CD4-positive, alpha-beta T cell (primary cell): ENCODE results near the gene ACSL5. TPM values are rescaled to one million over a fixed set of nuclear protein-coding genes. Genes with fewer than 3 reads are reported as not detected.

Experiments
- ATAC-seq: fragments of 200-7000 bp; cut with Tn5 transposase; one replicate; pipeline ENCODE4 v1.10.0; 2022; ENCODE audit warnings: mild to moderate bottlenecking; ENCODE audit not compliant: poor library complexity
- CTCF ChIA-PET: fragments of 350-600 bp; sonication (Branson Sonifier 250); formaldehyde crosslinking; loops from one replicate; lab custom pipeline; 2021; ENCODE audit warnings: antibody characterized with exemption, inconsistent platforms; lab: Charles Lee
- POLR2A ChIA-PET: fragments of 350-600 bp; sonication (Branson Sonifier 250); formaldehyde crosslinking; loops from one replicate; lab custom pipeline; 2021; ENCODE audit warnings: antibody characterized with exemption, inconsistent platforms; lab: Charles Lee
- DNase-seq, 14 experiments: peaks; one replicate each; pipeline ENCODE4 v3.0.0-alpha.2; 2013 to 2020; ENCODE audit warnings: mixed read lengths in 2 of 14
- H3K27ac ChIP-seq, 2 donors: one replicate each; pipeline versions ENCODE4 v1.5.1 to v1.7.0; 2013; ENCODE audit warnings: low read length in 2 of 2, low read depth in 1 of 2, mild to moderate bottlenecking in 1 of 2
- H3K27me3 ChIP-seq, 2 experiments: 1 replicate in 1 of 2; 2 replicates in 1 of 2; pipeline versions ENCODE4 v1.6.1 to v1.7.0; 2013; ENCODE audit warnings: low read length in 2 of 2, control low read depth in 1 of 2, mild to moderate bottlenecking in 1 of 2, moderate library complexity in 1 of 2; ENCODE audit not compliant: insufficient read depth in 2 of 2, control insufficient read depth in 1 of 2
- H3K36me3 ChIP-seq: one replicate; pipeline ENCODE4 v1.6.1; 2013; ENCODE audit warnings: low read length, control low read depth; ENCODE audit not compliant: insufficient read depth
- H3K4me1 ChIP-seq: one replicate; pipeline ENCODE4 v1.6.1; 2013; ENCODE audit warnings: low read length, control low read depth; ENCODE audit not compliant: insufficient read depth
- H3K4me3 ChIP-seq: one replicate; pipeline ENCODE4 v1.5.1; 2013; ENCODE audit warnings: mild to moderate bottlenecking, low read length, moderate library complexity
- H3K9me3 ChIP-seq, 2 experiments: 1 replicate in 1 of 2; 2 replicates in 1 of 2; pipeline versions ENCODE4 v1.6.1 to v1.7.0; 2013; ENCODE audit warnings: low read length in 2 of 2, mild to moderate bottlenecking in 2 of 2, control low read depth in 1 of 2, moderate library complexity in 1 of 2; ENCODE audit not compliant: control insufficient read depth in 1 of 2, insufficient read depth in 1 of 2
- H3K27ac Mint-ChIP-seq: one replicate; pipeline ENCODE4 v1.8.0; 2020; ENCODE audit warnings: mixed read lengths
- H3K27me3 Mint-ChIP-seq: one replicate; pipeline ENCODE4 v1.8.0; 2021; ENCODE audit warnings: mixed read lengths
- H3K36me3 Mint-ChIP-seq: one replicate; pipeline ENCODE4 v1.8.0; 2021; ENCODE audit warnings: low read depth, mixed read lengths
- H3K4me1 Mint-ChIP-seq: one replicate; pipeline ENCODE4 v1.8.0; 2021; ENCODE audit warnings: low read depth, mixed read lengths
- H3K4me3 Mint-ChIP-seq: one replicate; pipeline ENCODE4 v1.8.0; 2020; ENCODE audit warnings: mild to moderate bottlenecking, mixed read lengths
- H3K9me3 Mint-ChIP-seq: one replicate; pipeline ENCODE4 v1.8.0; 2020; ENCODE audit warnings: mixed read lengths
- intact Hi-C, 2 experiments: fragments of 100-400 bp; cut with DNase I in 1 of 2; cut with micrococcal nuclease in 1 of 2; formaldehyde crosslinking; loops; one replicate each; pipeline versions ENCODE4 v1.15.1 to v1.9.0; 2023 to 2025; cut with DNase I, micrococcal nuclease
- total RNA-seq, 174 experiments: library from RNA in 2 of 174; stranded (reverse) in 2 of 174; gene quantifications; one replicate each; pipeline ENCODE4 v1.2.3 and lab custom pipeline; 2021 to 2026
- TF ChIP-seq, protein P1 (sequence below): fragments of 200-600 bp; IDR thresholded peaks from one replicate; pipeline ENCODE4 v1.8.0; 2022; ENCODE audit warnings: antibody characterized with exemption, mild to moderate bottlenecking

The ACSL5 gene
- total RNA-seq, 2 experiments from 2014 or later: 11.4 to 14.1 TPM

DNA sequence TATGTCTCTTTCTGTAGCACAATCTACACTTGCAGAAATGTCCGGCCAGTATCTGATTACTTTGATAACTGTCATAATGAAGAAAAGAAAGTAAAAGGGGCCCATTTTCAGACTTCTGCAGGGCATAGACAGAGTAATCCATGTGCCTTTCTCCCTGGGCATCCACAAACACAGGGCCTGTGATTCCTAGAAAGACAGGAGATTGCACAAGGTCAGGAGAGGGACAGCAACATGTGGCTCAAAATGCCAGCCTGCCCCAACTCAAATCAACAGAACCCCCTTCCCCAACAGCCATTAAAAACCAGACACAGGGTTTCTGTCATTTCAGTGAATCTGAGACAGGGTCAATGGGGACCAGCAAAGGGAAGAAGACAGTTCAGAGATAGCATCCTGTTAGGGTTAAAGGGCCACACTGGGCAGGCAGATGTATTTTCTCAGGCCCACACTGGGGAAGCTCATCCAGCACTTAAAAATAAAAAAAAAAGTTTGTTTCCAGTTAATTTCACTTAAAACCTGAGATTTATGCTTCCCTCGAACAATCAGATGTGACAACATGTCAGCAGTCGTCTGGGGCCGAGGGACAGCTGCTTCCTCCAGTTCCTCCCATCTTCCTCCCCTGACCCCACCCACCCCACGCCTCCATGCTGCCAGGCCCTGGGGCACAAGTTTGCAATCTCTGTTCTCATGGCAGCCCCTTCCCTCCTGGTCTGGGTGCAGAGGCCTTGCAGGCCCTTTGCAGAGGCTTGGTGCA lies 30.7 kb upstream of the ACSL5 start:
- Mint-ChIP-seq H3K9me3 (no peaks in the 10 kb centered on the region), H3K27me3 (no peaks in the 10 kb centered on the region), H3K27ac (no peak overlapping the region), H3K36me3 (no peaks in the 10 kb centered on the region), H3K4me1 (no peaks in the 10 kb centered on the region), H3K4me3 (no peak overlapping the region)
- Histone ChIP-seq H3K27me3 (no peaks in the 10 kb centered on the region), H3K4me1 (no peaks in the 10 kb centered on the region), H3K36me3 (no peaks in the 10 kb centered on the region), H3K4me3 (no peak overlapping the region), H3K9me3 (no peaks in the 10 kb centered on the region), H3K27ac (no peak overlapping the region)
- ChIA-PET POLR2A (no interaction called here), CTCF (no interaction called here)
- TF ChIP-seq, protein P1, sequence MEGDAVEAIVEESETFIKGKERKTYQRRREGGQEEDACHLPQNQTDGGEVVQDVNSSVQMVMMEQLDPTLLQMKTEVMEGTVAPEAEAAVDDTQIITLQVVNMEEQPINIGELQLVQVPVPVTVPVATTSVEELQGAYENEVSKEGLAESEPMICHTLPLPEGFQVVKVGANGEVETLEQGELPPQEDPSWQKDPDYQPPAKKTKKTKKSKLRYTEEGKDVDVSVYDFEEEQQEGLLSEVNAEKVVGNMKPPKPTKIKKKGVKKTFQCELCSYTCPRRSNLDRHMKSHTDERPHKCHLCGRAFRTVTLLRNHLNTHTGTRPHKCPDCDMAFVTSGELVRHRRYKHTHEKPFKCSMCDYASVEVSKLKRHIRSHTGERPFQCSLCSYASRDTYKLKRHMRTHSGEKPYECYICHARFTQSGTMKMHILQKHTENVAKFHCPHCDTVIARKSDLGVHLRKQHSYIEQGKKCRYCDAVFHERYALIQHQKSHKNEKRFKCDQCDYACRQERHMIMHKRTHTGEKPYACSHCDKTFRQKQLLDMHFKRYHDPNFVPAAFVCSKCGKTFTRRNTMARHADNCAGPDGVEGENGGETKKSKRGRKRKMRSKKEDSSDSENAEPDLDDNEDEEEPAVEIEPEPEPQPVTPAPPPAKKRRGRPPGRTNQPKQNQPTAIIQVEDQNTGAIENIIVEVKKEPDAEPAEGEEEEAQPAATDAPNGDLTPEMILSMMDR: no peak
- ATAC-seq (no peak), DNase-seq (no peak)
- intact Hi-C loops: no loop called here

DNA sequence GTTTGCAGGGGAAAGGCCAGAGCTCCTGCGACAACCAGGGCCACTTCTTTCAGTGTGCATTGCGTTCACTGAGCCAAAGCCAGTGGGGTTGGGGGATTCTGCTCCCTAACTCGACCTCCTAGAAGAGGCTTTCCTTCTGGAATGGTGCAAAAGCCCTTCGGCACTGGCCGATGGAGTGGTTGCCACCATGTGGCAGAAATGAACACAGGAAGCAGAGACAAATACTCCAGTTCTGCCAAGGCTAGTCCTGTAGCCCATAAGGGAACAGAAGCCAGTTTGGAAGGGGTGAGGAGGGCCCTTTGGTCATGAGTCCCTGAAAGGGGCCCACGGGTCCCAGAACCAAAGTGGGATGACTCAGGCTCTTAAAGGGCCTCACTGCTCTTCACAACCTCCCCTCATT lies 29.7 kb upstream of the ACSL5 start:
- CTCF ChIA-PET: no interaction called here
- Histone ChIP-seq H3K4me1 (no peaks in the 10 kb centered on the region), H3K36me3 (no peaks in the 10 kb centered on the region), H3K4me3 (no peak overlapping the region), H3K9me3 (no peaks in the 10 kb centered on the region), H3K27me3 (no peaks in the 10 kb centered on the region), H3K27ac (no peak overlapping the region)
- Mint-ChIP-seq H3K4me3 (no peak overlapping the region), H3K27me3 (no peaks in the 10 kb centered on the region), H3K4me1 (no peaks in the 10 kb centered on the region), H3K9me3 (no peaks in the 10 kb centered on the region), H3K36me3 (no peaks in the 10 kb centered on the region), H3K27ac (no peak overlapping the region)
- POLR2A ChIA-PET: no interaction called here
- ATAC-seq: no peak
- intact Hi-C loops: no loop called here
- TF ChIP-seq, protein P1: no peak
- no peak for DNase-seq

DNA sequence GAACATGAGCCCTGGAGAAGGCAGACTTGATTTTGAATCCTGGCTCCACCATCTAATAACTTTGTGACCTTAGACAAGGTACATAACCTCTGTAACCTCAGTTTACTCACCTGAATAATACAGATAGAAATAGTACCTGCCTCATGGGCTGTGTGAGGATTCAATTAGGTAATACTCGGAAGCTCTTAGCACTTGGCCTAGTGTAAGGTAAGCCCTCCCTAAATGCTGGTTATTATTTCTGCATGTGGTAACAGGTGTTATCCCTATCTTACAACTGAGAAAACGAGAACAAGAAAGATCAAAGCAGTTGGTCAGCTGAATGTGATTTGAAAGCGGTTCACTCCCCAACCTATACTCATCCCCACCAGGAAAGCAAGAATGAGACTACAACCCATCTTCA lies 28.7 kb upstream of the ACSL5 start:
- no peak for ATAC-seq
- H3K4me1 Mint-ChIP-seq: no peaks in the 10 kb centered on the region
- Histone ChIP-seq H3K36me3 (no peaks in the 10 kb centered on the region), H3K4me3 (no peak overlapping the region), H3K27ac (no peak overlapping the region), H3K4me1 (no peaks in the 10 kb centered on the region), H3K9me3 (no peaks in the 10 kb centered on the region), H3K27me3 (no peaks in the 10 kb centered on the region)
- H3K27ac Mint-ChIP-seq: no peak overlapping the region
- no peaks in the 10 kb centered on the region for H3K9me3 Mint-ChIP-seq
- H3K27me3 Mint-ChIP-seq: no peaks in the 10 kb centered on the region
- intact Hi-C loops: no loop called here
- CTCF ChIA-PET: no interaction called here
- TF ChIP-seq, protein P1: no peak
- no peak overlapping the region for H3K4me3 Mint-ChIP-seq
- no peaks in the 10 kb centered on the region for H3K36me3 Mint-ChIP-seq
- POLR2A ChIA-PET: no interaction called here
- DNase-seq: peak in 1 of 14 experiments; percentile 9
